Astrocyte (in vitro differentiated cells and primary cell): Measurements from ENCODE around the gene SYNRG. TPM values are rescaled to one million over a fixed set of nuclear protein-coding genes. Genes with fewer than 3 reads are reported as not detected.
A peak's percentile ranks its signal among the peaks of the same experiment; 100 is the strongest.

Experiments used
- DNase-seq: peaks from one replicate; pipeline ENCODE4 v3.0.0-alpha.2; 2010; ENCODE audit warnings: low read depth
- FAIRE-seq: peaks from 2 replicates; lab custom pipeline; 2011; peaks lifted over from hg19 to GRCh38; lab: Jason Lieb, UNC
- H2AFZ ChIP-seq: 2 replicates; pipeline ENCODE4 v1.6.0; 2012; ENCODE audit warnings: low read depth, low read length, inconsistent platforms
- H3K27ac ChIP-seq: 2 replicates; pipeline ENCODE4 v1.5.1; 2011; ENCODE audit warnings: low read depth, low read length, inconsistent platforms
- H3K27me3 ChIP-seq: 2 replicates; pipeline ENCODE4 v1.6.0; 2011; ENCODE audit warnings: low read length, inconsistent platforms; ENCODE audit not compliant: insufficient read depth
- H3K36me3 ChIP-seq: 2 replicates; pipeline ENCODE4 v1.5.1; 2011; ENCODE audit warnings: low read length, inconsistent platforms; ENCODE audit not compliant: insufficient read depth
- H3K4me1 ChIP-seq: 2 replicates; pipeline ENCODE4 v1.5.1; 2011; ENCODE audit warnings: low read length, inconsistent platforms; ENCODE audit not compliant: insufficient read depth
- H3K4me2 ChIP-seq: 2 replicates; pipeline ENCODE4 v1.6.0; 2012; ENCODE audit warnings: low read length, inconsistent platforms
- H3K4me3 ChIP-seq: 2 replicates; pipeline ENCODE4 v1.5.1; 2011; ENCODE audit warnings: low read depth, mild to moderate bottlenecking, low read length, inconsistent platforms; ENCODE audit not compliant: insufficient read depth
- H3K79me2 ChIP-seq: 2 replicates; pipeline ENCODE4 v1.6.0; 2012; ENCODE audit warnings: mild to moderate bottlenecking, low read length, inconsistent platforms; ENCODE audit not compliant: insufficient read depth
- H3K9ac ChIP-seq: 2 replicates; pipeline ENCODE4 v1.6.0; 2012; ENCODE audit warnings: mild to moderate bottlenecking, low read length, inconsistent platforms
- H3K9me3 ChIP-seq: 2 replicates; pipeline ENCODE4 v1.5.1; 2012; ENCODE audit warnings: low read depth, mild to moderate bottlenecking, low read length, inconsistent platforms; ENCODE audit not compliant: insufficient read depth
- H4K20me1 ChIP-seq: 2 replicates; pipeline ENCODE4 v1.6.0; 2012; ENCODE audit warnings: low read length, inconsistent platforms; ENCODE audit not compliant: insufficient read depth
- H3K27ac Mint-ChIP-seq: one replicate; pipeline ENCODE4 v1.8.0; 2021; ENCODE audit warnings: mild to moderate bottlenecking, mixed read lengths; ENCODE audit not compliant: unreplicated experiment
- H3K27me3 Mint-ChIP-seq: one replicate; pipeline ENCODE4 v1.8.0; 2021; ENCODE audit warnings: low read depth, mixed read lengths; ENCODE audit not compliant: unreplicated experiment
- H3K36me3 Mint-ChIP-seq: one replicate; pipeline ENCODE4 v1.8.0; 2021; ENCODE audit warnings: low read depth, mixed read lengths; ENCODE audit not compliant: unreplicated experiment
- H3K4me1 Mint-ChIP-seq: one replicate; pipeline ENCODE4 v1.8.0; 2021; ENCODE audit warnings: low read depth, mixed read lengths; ENCODE audit not compliant: unreplicated experiment
- H3K4me3 Mint-ChIP-seq: one replicate; pipeline ENCODE4 v1.8.0; 2021; ENCODE audit warnings: mild to moderate bottlenecking, moderate library complexity, mixed read lengths; ENCODE audit not compliant: unreplicated experiment
- H3K9me3 Mint-ChIP-seq: one replicate; pipeline ENCODE4 v1.8.0; 2021; ENCODE audit warnings: mild to moderate bottlenecking, mixed read lengths; ENCODE audit not compliant: unreplicated experiment
- CTCF ChIP-seq: IDR thresholded peaks from 2 replicates; pipeline ENCODE4 v1.5.1; 2011; ENCODE audit warnings: low read depth, mild to moderate bottlenecking, inconsistent platforms, low read length, moderate library complexity; ENCODE audit not compliant: insufficient read depth
- EZH2 ChIP-seq: IDR thresholded peaks from 2 replicates; pipeline ENCODE4 v1.6.1; 2012; ENCODE audit warnings: mild to moderate bottlenecking, low read length, inconsistent platforms; ENCODE audit not compliant: insufficient read depth
- total RNA-seq: library from RNA; stranded (reverse); gene quantifications from 2 replicates; pipeline ENCODE4 v1.2.1, GENCODE V29; 2021

Gene SYNRG
- total RNA-seq, 1 donor from 2014 or later: 31.3 TPM

GRCh38 chr17:37510056-37510455, 99.2 kb downstream of the SYNRG start:
- no peak overlapping the region for H3K9ac ChIP-seq
- Mint-ChIP-seq H3K27me3 (no peaks in the 10 kb centered on the region), H3K27ac (no peak overlapping the region), H3K4me3 (no peak overlapping the region), H3K36me3 (peaks cover 10% of the 10 kb centered on the region), H3K4me1 (peaks cover 8% of the 10 kb centered on the region), H3K9me3 (no peaks in the 10 kb centered on the region)
- DNase-seq: no peak
- H3K36me3 ChIP-seq: peaks cover 25% of the 10 kb centered on the region
- H3K27me3 ChIP-seq: no peaks in the 10 kb centered on the region
- H2AFZ ChIP-seq: no peak overlapping the region
- H3K4me3 ChIP-seq: no peak overlapping the region
- no peak overlapping the region for H3K4me2 ChIP-seq
- H4K20me1 ChIP-seq: peaks cover 65% of the 10 kb centered on the region
- H3K27ac ChIP-seq: no peak overlapping the region
- no peaks in the 10 kb centered on the region for H3K9me3 ChIP-seq
- peaks cover 86% of the 10 kb centered on the region for H3K79me2 ChIP-seq
- no peak for FAIRE-seq
- no peak for TF ChIP-seq EZH2
- no peak for TF ChIP-seq CTCF
- peaks cover 7% of the 10 kb centered on the region for H3K4me1 ChIP-seq

- Histone ChIP-seq H3K79me2 (peaks cover 92% of the 10 kb centered on the region), H3K4me2 (peak overlapping the region; percentile 27), H4K20me1 (peaks cover 85% of the 10 kb centered on the region), H3K27ac (no peak overlapping the region), H3K27me3 (no peaks in the 10 kb centered on the region), H3K4me1 (peaks cover 4% of the 10 kb centered on the region), H3K9me3 (no peaks in the 10 kb centered on the region), H2AFZ (no peak overlapping the region), H3K4me3 (no peak overlapping the region), H3K36me3 (peaks cover 6% of the 10 kb centered on the region), H3K9ac (no peak overlapping the region)
- TF ChIP-seq CTCF: no peak
- TF ChIP-seq EZH2: no peak
- Mint-ChIP-seq H3K4me3 (no peak overlapping the region), H3K36me3 (peaks cover 15% of the 10 kb centered on the region), H3K4me1 (peaks cover 8% of the 10 kb centered on the region), H3K27ac (peak overlapping the region; percentile 58), H3K9me3 (no peaks in the 10 kb centered on the region), H3K27me3 (no peaks in the 10 kb centered on the region)
- FAIRE-seq: no peak
- no peak for DNase-seq
Observed at GRCh38 chr17:37507111-37507510, 102.1 kb downstream of the SYNRG start.

- H3K27me3 ChIP-seq: no peaks in the 10 kb centered on the region
- DNase-seq (peak; percentile 34), FAIRE-seq (no peak)
- no peaks in the 10 kb centered on the region for H3K9me3 ChIP-seq
- H3K36me3 ChIP-seq: peaks cover 4% of the 10 kb centered on the region
- Mint-ChIP-seq H3K4me1 (peaks cover 8% of the 10 kb centered on the region), H3K36me3 (peaks cover 15% of the 10 kb centered on the region), H3K27ac (no peak overlapping the region), H3K4me3 (no peak overlapping the region), H3K27me3 (no peaks in the 10 kb centered on the region), H3K9me3 (no peaks in the 10 kb centered on the region)
- H3K4me3 ChIP-seq: no peak overlapping the region
- H3K79me2 ChIP-seq: peaks cover 92% of the 10 kb centered on the region
- no peak overlapping the region for H3K9ac ChIP-seq
- peaks cover 4% of the 10 kb centered on the region for H3K4me1 ChIP-seq
- peak overlapping the region; percentile 27 for H3K4me2 ChIP-seq
- H4K20me1 ChIP-seq: peaks cover 86% of the 10 kb centered on the region
- H3K27ac ChIP-seq: no peak overlapping the region
- no peak for TF ChIP-seq EZH2
- peak; percentile 47 for TF ChIP-seq CTCF
- H2AFZ ChIP-seq: no peak overlapping the region
Observed at GRCh38 chr17:37506678-37507077, 102.5 kb downstream of the SYNRG start.
